Measurements from ENCODE around the gene ZPLD1.

The ZPLD1 gene

DNA sequence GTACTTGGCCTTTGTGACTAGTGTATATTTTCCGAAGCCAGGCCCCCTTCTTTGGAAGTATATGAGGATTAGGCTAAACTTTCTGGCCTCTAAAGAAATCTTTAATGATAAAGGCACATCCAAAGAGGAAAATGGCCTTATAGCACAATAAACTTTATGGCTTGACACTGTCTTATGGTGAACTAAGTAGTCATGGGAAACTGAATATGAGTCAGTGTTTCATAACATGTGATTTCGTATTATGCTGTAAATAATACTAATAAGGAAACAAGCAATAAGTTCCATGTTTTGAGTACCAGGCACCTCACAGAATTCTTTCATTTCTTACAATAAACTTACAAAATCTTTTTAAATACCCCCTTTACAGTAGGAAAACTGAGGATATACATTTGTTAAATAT lies 8.2 kb downstream of the ZPLD1 start:
- CTCF ChIA-PET = interaction anchor here (1.4 kb wide), 1 partner anchor 11 kb away, joined by 3 read pairs; no protein-coding TSS in a partner anchor
- no peak for DNase-seq (ENCODE audit: extremely low spot score)
- TF ChIP-seq, protein P1, sequence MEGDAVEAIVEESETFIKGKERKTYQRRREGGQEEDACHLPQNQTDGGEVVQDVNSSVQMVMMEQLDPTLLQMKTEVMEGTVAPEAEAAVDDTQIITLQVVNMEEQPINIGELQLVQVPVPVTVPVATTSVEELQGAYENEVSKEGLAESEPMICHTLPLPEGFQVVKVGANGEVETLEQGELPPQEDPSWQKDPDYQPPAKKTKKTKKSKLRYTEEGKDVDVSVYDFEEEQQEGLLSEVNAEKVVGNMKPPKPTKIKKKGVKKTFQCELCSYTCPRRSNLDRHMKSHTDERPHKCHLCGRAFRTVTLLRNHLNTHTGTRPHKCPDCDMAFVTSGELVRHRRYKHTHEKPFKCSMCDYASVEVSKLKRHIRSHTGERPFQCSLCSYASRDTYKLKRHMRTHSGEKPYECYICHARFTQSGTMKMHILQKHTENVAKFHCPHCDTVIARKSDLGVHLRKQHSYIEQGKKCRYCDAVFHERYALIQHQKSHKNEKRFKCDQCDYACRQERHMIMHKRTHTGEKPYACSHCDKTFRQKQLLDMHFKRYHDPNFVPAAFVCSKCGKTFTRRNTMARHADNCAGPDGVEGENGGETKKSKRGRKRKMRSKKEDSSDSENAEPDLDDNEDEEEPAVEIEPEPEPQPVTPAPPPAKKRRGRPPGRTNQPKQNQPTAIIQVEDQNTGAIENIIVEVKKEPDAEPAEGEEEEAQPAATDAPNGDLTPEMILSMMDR (IDR thresholded peaks at IDR 0.05; ENCODE audit: control extremely low read depth, extremely low read depth, low read depth, missing control alignments) = no peak
- POLR2A ChIA-PET = no interaction called here

DNA sequence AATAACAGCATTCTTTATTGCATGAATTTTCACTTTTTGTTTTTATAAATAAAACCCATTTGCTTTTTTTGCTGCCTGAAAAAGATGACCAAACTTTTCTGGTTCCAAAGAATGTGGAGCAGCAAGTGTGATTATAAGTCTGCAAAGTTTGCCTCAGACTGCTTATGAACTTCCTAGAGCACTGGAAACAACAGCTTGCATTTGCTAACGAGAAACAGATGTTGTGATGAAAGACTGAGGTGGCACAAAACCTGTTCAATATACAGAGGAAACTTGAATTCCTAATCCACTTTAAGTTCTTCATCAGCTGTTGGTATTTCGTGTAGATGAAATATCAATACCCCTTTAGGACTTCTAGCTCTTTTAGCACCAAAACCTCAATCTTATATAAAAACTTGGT lies 9.3 kb downstream of the ZPLD1 start:
- TF ChIP-seq, protein P1 (IDR thresholded peaks at IDR 0.05; ENCODE audit: control extremely low read depth, extremely low read depth, low read depth, missing control alignments) = no peak
- POLR2A ChIA-PET = no interaction called here
- CTCF ChIA-PET = interaction anchor here (1.3 kb wide), 1 partner anchor 20 kb away, joined by 3 read pairs; no protein-coding TSS in a partner anchor
- DNase-seq (ENCODE audit: extremely low spot score) = no peak

DNA sequence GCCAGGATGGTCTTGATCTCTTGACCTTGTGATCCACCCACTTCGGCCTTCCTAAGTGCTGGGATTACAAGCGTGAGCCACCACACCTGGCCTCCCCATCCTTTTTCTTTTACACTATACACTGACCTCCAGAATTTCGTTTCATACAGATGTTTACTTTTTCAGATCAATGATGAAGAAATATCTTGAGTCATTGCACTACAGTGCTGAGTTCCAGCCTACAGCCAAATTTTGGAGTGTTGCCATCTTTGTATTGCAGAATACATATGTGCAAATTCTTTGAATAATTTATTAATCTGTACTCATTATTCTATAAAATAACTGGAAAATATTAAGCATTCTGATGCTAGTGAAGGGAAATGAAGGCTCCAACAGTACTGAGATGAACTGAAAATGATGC lies 12.5 kb downstream of the ZPLD1 start:
- POLR2A ChIA-PET = no interaction called here
- TF ChIP-seq, protein P1 (IDR thresholded peaks at IDR 0.05; ENCODE audit: control extremely low read depth, extremely low read depth, low read depth, missing control alignments) = no peak
- no peak for DNase-seq (ENCODE audit: extremely low spot score)
- CTCF ChIA-PET = interaction anchor here (2.0 kb wide), 1 partner anchor 10 kb away, joined by 4 read pairs; no protein-coding TSS in a partner anchor

DNA sequence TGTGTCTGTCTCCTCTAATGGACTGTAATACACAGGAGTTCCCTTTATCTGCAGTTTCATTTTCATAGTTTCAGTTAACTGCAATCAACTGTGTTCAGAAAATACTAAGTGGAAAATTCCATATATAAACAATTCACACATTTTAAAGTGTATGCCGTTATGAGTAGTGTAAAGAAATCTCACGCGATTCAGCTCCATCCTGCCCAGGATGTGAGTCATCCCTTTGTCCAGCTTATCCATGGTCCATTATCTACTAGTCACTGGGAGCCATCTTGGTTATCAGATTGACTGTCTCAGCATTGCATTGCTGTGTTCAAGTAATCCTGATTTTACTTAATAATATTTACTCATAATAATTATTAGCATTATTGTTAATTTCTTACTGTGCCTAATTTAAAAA lies 14.5 kb downstream of the ZPLD1 start:
- ChIA-PET POLR2A (no interaction called here), CTCF (interaction anchor here (1.5 to 2.0 kb wide), 3 partner anchors 12 to 32 kb away, joined by 4 to 5 read pairs (median 4); no protein-coding TSS in a partner anchor)
- TF ChIP-seq, protein P1 (IDR thresholded peaks at IDR 0.05; ENCODE audit: control extremely low read depth, extremely low read depth, low read depth, missing control alignments) = no peak
- DNase-seq (ENCODE audit: extremely low spot score) = no peak

DNA sequence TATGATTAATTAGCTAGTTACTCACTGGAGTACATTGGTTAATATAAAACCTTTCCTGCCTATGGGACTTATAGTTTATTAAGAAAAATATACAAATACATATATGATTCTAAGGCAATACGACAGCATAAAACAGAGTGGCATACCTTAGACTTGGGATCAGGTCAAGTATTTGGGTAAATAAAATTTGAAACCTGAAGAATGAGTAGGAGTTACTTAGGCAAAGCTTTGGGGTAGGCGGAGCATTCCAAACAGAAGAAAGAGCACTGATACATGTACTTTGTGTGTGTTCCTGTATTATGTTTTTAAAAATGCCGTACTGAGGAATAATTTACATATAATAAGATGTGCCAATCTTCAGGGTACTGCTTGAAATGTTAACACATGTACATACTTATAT lies 15.1 kb downstream of the ZPLD1 start:
- TF ChIP-seq, protein P1 (IDR thresholded peaks at IDR 0.05; ENCODE audit: control extremely low read depth, extremely low read depth, low read depth, missing control alignments) = no peak
- no peak for DNase-seq (ENCODE audit: extremely low spot score)
- CTCF ChIA-PET = interaction anchor here (1.5 kb wide), 2 partner anchors 20 to 33 kb away, joined by 4 to 5 read pairs; no protein-coding TSS in a partner anchor
- POLR2A ChIA-PET = no interaction called here

DNA sequence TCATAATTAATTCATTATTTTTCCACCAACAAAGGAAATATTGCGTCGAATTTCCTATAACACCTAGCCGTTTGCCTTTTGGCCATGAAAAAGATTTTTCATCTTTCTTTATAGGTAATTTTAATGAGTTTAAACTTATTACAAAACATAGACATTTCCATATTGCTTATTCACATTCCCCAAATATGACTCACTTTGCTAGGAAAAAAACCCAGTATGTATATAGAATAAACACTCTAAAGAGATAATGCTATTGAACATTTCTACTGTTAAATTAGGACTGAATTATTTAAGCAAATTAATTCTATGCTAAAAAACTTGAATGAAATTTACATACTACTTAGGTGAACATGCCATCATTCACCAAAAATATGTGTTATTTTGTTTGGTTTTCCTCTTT lies 16.2 kb downstream of the ZPLD1 start:
- TF ChIP-seq, protein P1 (IDR thresholded peaks at IDR 0.05; ENCODE audit: control extremely low read depth, extremely low read depth, low read depth, missing control alignments) = no peak
- DNase-seq (ENCODE audit: extremely low spot score) = no peak
- ChIA-PET POLR2A (no interaction called here), CTCF (no interaction called here)

DNA sequence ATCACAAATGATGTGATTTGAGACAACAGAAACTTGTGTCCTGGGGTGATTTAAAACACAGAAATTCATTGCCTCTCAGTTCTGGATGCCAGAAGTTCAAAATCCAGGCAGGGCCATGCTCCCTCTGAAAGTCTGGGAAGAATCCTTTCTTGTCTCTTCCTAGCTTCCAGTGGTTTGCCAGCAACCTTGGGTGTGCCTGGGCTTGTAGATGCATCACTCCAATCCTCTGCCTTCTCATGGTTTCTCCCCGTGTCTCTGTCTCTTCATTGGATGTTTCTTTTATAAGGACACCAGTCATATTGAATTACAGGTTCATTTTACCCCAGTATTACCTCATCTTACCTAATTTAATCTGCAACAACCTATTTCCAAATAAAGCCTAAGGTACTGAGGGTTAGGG lies 16.7 kb downstream of the ZPLD1 start:
- ChIA-PET POLR2A (no interaction called here), CTCF (no interaction called here)
- DNase-seq (ENCODE audit: extremely low spot score) = no peak
- TF ChIP-seq, protein P1 (IDR thresholded peaks at IDR 0.05; ENCODE audit: control extremely low read depth, extremely low read depth, low read depth, missing control alignments) = no peak

Measured in GM10248 (cell line).